Body of pancreas (tissue), 4 donors: ENCODE data around the gene AKT3.

Experiments used
- POLR2A ChIP-seq, 3 donors: fragments of 450-650 bp; IDR thresholded peaks; one replicate each; pipeline ENCODE4 v1.6.1; 2016; ENCODE audit warnings: antibody characterized with exemption in 3 of 3, mild to moderate bottlenecking in 2 of 3
- TF ChIP-seq, protein P1 (sequence below), 7 experiments: fragments of 450-650 bp in 4 of 7; fragments of 200-600 bp in 3 of 7; sonication (generic) in 3 of 7; IDR thresholded peaks; one replicate each; pipeline ENCODE4 v1.5.1; 2016 to 2019; ENCODE audit warnings: antibody characterized with exemption in 7 of 7

DNA sequence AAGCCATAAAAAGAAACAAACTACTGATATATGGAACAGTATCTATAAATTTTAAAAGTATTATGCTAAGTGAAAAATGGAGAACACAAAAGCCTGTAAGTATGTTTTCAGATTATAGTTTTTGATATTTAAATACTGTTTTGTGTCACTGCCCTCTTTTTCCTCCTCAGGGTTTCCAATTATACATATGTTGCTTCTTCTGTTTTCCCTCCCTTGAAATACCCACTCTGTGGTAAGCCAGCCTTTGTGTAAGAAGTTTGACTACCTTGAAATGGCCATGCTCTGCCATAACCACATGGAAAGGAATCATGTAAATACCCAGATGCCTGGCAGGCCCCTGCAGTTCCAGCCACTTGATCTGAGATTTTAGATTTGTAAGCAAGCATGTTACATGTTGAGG lies 248.3 kb downstream of the AKT3 start:
- TF ChIP-seq, protein P1, sequence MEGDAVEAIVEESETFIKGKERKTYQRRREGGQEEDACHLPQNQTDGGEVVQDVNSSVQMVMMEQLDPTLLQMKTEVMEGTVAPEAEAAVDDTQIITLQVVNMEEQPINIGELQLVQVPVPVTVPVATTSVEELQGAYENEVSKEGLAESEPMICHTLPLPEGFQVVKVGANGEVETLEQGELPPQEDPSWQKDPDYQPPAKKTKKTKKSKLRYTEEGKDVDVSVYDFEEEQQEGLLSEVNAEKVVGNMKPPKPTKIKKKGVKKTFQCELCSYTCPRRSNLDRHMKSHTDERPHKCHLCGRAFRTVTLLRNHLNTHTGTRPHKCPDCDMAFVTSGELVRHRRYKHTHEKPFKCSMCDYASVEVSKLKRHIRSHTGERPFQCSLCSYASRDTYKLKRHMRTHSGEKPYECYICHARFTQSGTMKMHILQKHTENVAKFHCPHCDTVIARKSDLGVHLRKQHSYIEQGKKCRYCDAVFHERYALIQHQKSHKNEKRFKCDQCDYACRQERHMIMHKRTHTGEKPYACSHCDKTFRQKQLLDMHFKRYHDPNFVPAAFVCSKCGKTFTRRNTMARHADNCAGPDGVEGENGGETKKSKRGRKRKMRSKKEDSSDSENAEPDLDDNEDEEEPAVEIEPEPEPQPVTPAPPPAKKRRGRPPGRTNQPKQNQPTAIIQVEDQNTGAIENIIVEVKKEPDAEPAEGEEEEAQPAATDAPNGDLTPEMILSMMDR (IDR thresholded peaks at IDR 0.05), result no peak
- TF ChIP-seq POLR2A (IDR thresholded peaks at IDR 0.05), result no peak
